Right lobe of liver (tissue), 6 donors: ENCODE measurements around the gene MMP21. TPM values are rescaled to one million over a fixed set of nuclear protein-coding genes. Genes with fewer than 3 reads are reported as not detected.

Experiments used
- ATAC-seq, 4 donors: fragments of 200-7000 bp; cut with Tn5 transposase; one replicate each; pipeline ENCODE4 v1.9.1; 2020; ENCODE audit warnings: mild to moderate bottlenecking in 4 of 4, moderate library complexity in 4 of 4
- DNase-seq, 3 donors: peaks; one replicate each; pipeline ENCODE4 v3.0.0-alpha.2; 2020
- H3K27ac ChIP-seq, 3 donors: fragments of 200-600 bp; one replicate each; pipeline ENCODE4 v1.8.0; 2022
- H3K27me3 ChIP-seq, 2 donors: fragments of 200-600 bp; one replicate each; pipeline ENCODE4 v1.8.0; 2022
- H3K36me3 ChIP-seq, 4 donors: fragments of 200-600 bp; sonication (generic) in 1 of 4; one replicate each; pipeline versions ENCODE4 v1.5.1 to v1.8.0; 2017 to 2022; ENCODE audit warnings: control low read depth in 1 of 4
- H3K4me1 ChIP-seq, 4 donors: fragments of 200-600 bp; sonication (generic) in 1 of 4; one replicate each; pipeline versions ENCODE4 v1.5.1 to v1.8.0; 2017 to 2022; ENCODE audit warnings: control low read depth in 1 of 4
- H3K4me3 ChIP-seq, 3 donors: fragments of 200-600 bp; one replicate each; pipeline ENCODE4 v1.8.0; 2022
- H3K9me3 ChIP-seq, 4 donors: fragments of 200-600 bp; sonication (generic) in 1 of 4; one replicate each; pipeline versions ENCODE4 v1.5.1 to v1.8.0; 2017 to 2022; ENCODE audit warnings: control low read depth in 1 of 4
- POLR2A ChIP-seq: fragments of 450-650 bp; IDR thresholded peaks from one replicate; pipeline ENCODE4 v1.6.1; 2017; ENCODE audit warnings: antibody characterized with exemption, mild to moderate bottlenecking
- WGBS: methylation state at CpG from one replicate; pipeline ENCODE4 v1.1.6; 2018; ENCODE audit warnings: low coverage, low lambda C conversion rate; ENCODE audit not compliant: insufficient coverage; ENCODE audit errors: missing lambda C conversion rate; 5-methylcytosine and 5-hydroxymethylcytosine counted together
- intact Hi-C, 2 donors: fragments of 100-400 bp; cut with DNase I; formaldehyde crosslinking; loops; one replicate each; pipeline versions ENCODE4 v1.11.2 to v1.14.1; 2022
- total RNA-seq, 6 experiments: library from RNA; depleted of rRNA in 2 of 6; stranded (reverse); fragments of >200 nt in 2 of 6; fragmentation: NEBNext Ultra II Directional in 3 of 6; extraction: Animal tissue kit (Norgen Biotek cat#: 25700) in 3 of 6; gene quantifications; one replicate each; pipeline versions ENCODE4 v1.1.0 to v1.2.4, GENCODE V29; 2016 to 2023
- TF ChIP-seq, protein P1 (sequence below), 4 donors: fragments of 200-600 bp in 3 of 4; fragments of 450-650 bp in 1 of 4; IDR thresholded peaks; one replicate each; pipeline versions ENCODE4 v1.5.1 to v1.8.0; 2016 to 2022; ENCODE audit warnings: antibody characterized with exemption in 4 of 4, mild to moderate bottlenecking in 2 of 4
- donor health status: DM: no; HTN: yes; CAD: no.
- donor health status: DM: no; HTN: no; CAD: no.
- donor health status: DM: no; HTN: no; CAD: no.
- donor health status: DM: no; HTN: yes; CAD: no.
- donor health status: DM: no; HTN: yes; CAD: no.

Gene MMP21
- total RNA-seq, 6 experiments from 2014 or later, result 0.10 to 0.25 (median 0.14) TPM; not detected in 1

DNA sequence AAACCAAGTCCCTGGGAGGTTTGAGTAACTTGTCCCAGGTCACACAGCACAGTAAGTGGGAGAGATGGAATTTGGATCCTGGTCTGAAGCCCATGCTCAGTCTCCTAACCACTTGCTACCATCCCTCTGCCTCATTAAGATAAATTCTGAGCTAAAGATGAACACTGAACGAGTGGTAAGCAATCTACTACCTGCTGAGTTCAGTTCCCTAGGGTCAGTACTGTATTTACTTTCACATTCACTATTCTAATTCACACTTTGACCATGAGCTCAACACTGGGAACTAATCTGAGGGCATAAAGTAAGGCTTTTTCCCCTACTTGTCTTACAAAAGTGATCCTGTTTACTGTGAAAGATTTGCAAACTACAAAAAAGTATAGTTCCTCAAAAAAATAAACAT, 45.1 kb upstream of the MMP21 start:
- Histone ChIP-seq H3K27me3 (no peaks in the 10 kb centered on the region), H3K36me3 (peaks cover 0 to 4% (median 0%) of the 10 kb centered on the region in 4 donors), H3K4me1 (peaks cover 0 to 32% (median 9%) of the 10 kb centered on the region in 4 donors), H3K9me3 (no peaks in the 10 kb centered on the region), H3K4me3 (no peak overlapping the region), H3K27ac (no peak overlapping the region)
- DNase-seq, result no peak
- intact Hi-C loops, result no loop called here
- ATAC-seq, result peak in 1 of 4 donors; percentile 23
- 14% methylated on average over 1 of the region's 1 CpG for WGBS
- TF ChIP-seq POLR2A, result no peak
- TF ChIP-seq, protein P1, sequence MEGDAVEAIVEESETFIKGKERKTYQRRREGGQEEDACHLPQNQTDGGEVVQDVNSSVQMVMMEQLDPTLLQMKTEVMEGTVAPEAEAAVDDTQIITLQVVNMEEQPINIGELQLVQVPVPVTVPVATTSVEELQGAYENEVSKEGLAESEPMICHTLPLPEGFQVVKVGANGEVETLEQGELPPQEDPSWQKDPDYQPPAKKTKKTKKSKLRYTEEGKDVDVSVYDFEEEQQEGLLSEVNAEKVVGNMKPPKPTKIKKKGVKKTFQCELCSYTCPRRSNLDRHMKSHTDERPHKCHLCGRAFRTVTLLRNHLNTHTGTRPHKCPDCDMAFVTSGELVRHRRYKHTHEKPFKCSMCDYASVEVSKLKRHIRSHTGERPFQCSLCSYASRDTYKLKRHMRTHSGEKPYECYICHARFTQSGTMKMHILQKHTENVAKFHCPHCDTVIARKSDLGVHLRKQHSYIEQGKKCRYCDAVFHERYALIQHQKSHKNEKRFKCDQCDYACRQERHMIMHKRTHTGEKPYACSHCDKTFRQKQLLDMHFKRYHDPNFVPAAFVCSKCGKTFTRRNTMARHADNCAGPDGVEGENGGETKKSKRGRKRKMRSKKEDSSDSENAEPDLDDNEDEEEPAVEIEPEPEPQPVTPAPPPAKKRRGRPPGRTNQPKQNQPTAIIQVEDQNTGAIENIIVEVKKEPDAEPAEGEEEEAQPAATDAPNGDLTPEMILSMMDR (IDR thresholded peaks at IDR 0.05), result no peak

DNA sequence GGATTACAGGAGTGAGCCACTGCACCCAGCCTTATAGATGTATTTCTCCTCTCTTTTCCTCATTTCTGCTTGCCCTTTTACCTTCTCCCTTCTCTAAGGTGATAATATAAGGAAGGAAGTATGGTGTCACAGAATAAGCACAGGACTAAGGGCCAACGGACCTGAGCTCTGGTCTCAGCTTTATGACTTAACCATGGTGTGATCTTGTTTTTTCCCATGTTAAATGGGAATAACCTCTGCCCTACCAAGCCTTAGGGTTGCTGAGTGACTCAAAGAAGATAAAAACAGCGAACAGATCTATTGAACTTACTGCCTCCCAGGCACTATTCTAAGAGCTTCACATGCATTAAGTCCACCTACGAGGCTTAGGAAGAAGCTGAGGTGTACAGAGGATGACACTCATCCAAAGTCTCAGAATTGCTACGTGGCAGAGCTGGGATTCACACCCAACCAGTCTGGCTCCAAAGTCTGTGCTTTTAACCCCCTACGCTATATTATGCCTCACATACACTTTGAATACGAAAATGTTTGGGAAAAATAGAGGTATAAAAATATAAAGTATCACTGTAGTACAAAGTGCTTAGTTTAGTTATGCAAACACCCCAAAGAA, 41.8 kb upstream of the MMP21 start:
- Histone ChIP-seq H3K27ac (no peak overlapping the region), H3K27me3 (no peaks in the 10 kb centered on the region), H3K4me1 (peaks cover 0 to 14% (median 0%) of the 10 kb centered on the region in 4 donors), H3K36me3 (peaks cover 0 to 13% (median 0%) of the 10 kb centered on the region in 4 donors), H3K9me3 (no peaks in the 10 kb centered on the region), H3K4me3 (no peak overlapping the region)
- TF ChIP-seq, protein P1 (IDR thresholded peaks at IDR 0.05), result no peak
- TF ChIP-seq POLR2A, result no peak
- 77% methylated on average over 6 of the region's 6 CpGs for WGBS
- intact Hi-C loops, result no loop called here
- no peak for DNase-seq
- ATAC-seq, result no peak

DNA sequence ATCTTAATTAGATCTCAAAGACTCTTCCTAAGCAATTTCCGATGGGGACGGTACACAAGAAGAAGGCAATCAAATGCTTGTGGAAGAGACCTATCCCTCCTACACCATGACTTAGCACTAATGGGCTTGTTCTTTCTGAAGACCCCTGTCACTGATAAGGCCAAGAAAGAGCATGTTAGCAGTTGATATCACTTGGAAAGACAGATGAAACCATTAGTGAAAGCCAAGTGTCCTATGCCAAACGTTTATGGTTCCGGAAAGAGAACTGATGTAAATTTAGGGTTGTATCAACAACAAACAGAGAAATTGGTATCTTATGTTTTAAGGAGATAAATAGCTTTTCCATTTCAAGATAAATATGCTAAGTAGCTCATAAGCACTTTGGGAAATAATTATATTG, 40.9 kb upstream of the MMP21 start:
- no peaks in the 10 kb centered on the region for H3K9me3 ChIP-seq
- DNase-seq (no peak), ATAC-seq (no peak)
- H3K4me3 ChIP-seq, result no peak overlapping the region
- H3K27ac ChIP-seq, result no peak overlapping the region
- 88% methylated on average over 4 of the region's 4 CpGs for WGBS
- no peaks in the 10 kb centered on the region for H3K27me3 ChIP-seq
- H3K36me3 ChIP-seq, result peaks cover 0 to 16% (median 0%) of the 10 kb centered on the region in 4 donors
- peaks cover 0 to 8% (median 0%) of the 10 kb centered on the region in 4 donors for H3K4me1 ChIP-seq
- TF ChIP-seq, protein P1 (IDR thresholded peaks at IDR 0.05), result no peak
- TF ChIP-seq POLR2A, result no peak
- intact Hi-C loops, result no loop called here

DNA sequence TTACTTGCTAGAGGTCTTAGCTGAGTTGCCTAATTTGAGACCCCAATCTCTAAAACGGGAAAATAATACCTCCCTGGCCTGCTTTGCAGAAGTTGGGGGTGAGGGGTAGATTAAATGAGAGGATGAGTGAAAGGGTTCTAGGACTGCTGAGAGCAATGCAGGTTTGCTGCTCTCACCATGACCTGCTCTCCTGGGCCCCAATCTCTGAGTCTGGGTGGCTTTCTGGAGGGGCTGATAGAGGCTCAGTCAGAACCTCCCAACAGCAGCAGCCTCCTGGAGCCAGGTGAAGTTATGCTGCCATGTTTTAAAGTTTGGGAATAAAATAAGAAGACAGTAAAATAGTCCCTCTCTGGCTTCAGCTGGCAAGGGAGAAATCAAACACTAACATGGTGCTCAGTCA, 40.1 kb upstream of the MMP21 start:
- intact Hi-C loops, result no loop called here
- Histone ChIP-seq H3K4me3 (no peak overlapping the region), H3K27me3 (no peaks in the 10 kb centered on the region), H3K27ac (no peak overlapping the region), H3K9me3 (no peaks in the 10 kb centered on the region), H3K36me3 (peaks cover 0 to 23% (median 0%) of the 10 kb centered on the region in 4 donors), H3K4me1 (peaks cover 0 to 4% (median 0%) of the 10 kb centered on the region in 4 donors)
- 50% methylated on average over 1 of the region's 1 CpG for WGBS
- DNase-seq (no peak), ATAC-seq (no peak)
- TF ChIP-seq, protein P1 (IDR thresholded peaks at IDR 0.05), result no peak
- TF ChIP-seq POLR2A, result no peak
